Activated CD8-positive, alpha-beta memory T cell treated with anti-CD3 and anti-CD28 coated beads, Interleukin-2, amount 50 U/mL, for 1 hour (primary cell): ENCODE results near the gene HCFC1.
"Not testable (repeated sequence)": the region's sequence is repeated elsewhere in the genome, so short reads cannot be mapped to it uniquely, and the experiment has no call there.

Experiments
- DNase-seq: peaks from one replicate; pipeline ENCODE4 v3.0.0-alpha.2; 2020; ENCODE audit errors: extremely low read depth

HCFC1 gene

GRCh38 chrX:154008521-154008920 lies 36.9 kb upstream of the HCFC1 start:
- DNase-seq: no peak

GRCh38 chrX:154006947-154007346 lies 35.3 kb upstream of the HCFC1 start:
- DNase-seq: no peak

- no peak for DNase-seq
Observed at GRCh38 chrX:154004315-154004714, 32.7 kb upstream of the HCFC1 start.

- DNase-seq: no peak
Observed at GRCh38 chrX:154002215-154002719, 30.6 kb upstream of the HCFC1 start.

- DNase-seq: no peak
Observed at GRCh38 chrX:154000051-154000450, 28.4 kb upstream of the HCFC1 start.

GRCh38 chrX:153999359-154000037 lies 27.9 kb upstream of the HCFC1 start:
- no peak for DNase-seq

GRCh38 chrX:153995504-153995903 lies 23.9 kb upstream of the HCFC1 start:
- DNase-seq: no peak

GRCh38 chrX:153994398-153994797 lies 22.8 kb upstream of the HCFC1 start:
- DNase-seq: not testable (repeated sequence)

- DNase-seq: no peak
Observed at GRCh38 chrX:153993978-153994377, 22.4 kb upstream of the HCFC1 start.

GRCh38 chrX:153993079-153993478 lies 21.5 kb upstream of the HCFC1 start:
- no peak for DNase-seq

GRCh38 chrX:153992180-153992579 lies 20.6 kb upstream of the HCFC1 start:
- DNase-seq: no peak

GRCh38 chrX:153991013-153991580 lies 19.5 kb upstream of the HCFC1 start:
- DNase-seq: no peak

GRCh38 chrX:153989973-153990655 lies 18.5 kb upstream of the HCFC1 start:
- DNase-seq: no peak

GRCh38 chrX:153988493-153988892 lies 16.9 kb upstream of the HCFC1 start:
- DNase-seq: no peak

GRCh38 chrX:153984351-153985178 lies 12.9 kb upstream of the HCFC1 start:
- no peak for DNase-seq

GRCh38 chrX:153983321-153983801 lies 11.7 kb upstream of the HCFC1 start:
- no peak for DNase-seq

- DNase-seq: no peak
Observed at GRCh38 chrX:153981771-153982533, 10.3 kb upstream of the HCFC1 start.

- no peak for DNase-seq
Observed at GRCh38 chrX:153981231-153981630, 9.6 kb upstream of the HCFC1 start.

GRCh38 chrX:153980394-153980793 lies 8.8 kb upstream of the HCFC1 start:
- DNase-seq: not testable (repeated sequence)

- DNase-seq: no peak
Observed at GRCh38 chrX:153974726-153975286, 3.2 kb upstream of the HCFC1 start.
